Spleen (tissue), 7 donors: ENCODE measurements around the gene RETSAT.
"Not testable (repeated sequence)": the region's sequence is repeated elsewhere in the genome, so short reads cannot be mapped to it uniquely, and the experiment has no call there.

Experiments used
- CTCF ChIP-seq, 11 experiments: fragments of 200-600 bp in 7 of 11; fragments of 450-650 bp in 4 of 11; sonication (generic) in 4 of 11; IDR thresholded peaks in 8 of 11; conservative IDR thresholded peaks in 3 of 11; 1 replicate in 7 of 11; 2 replicates in 4 of 11; pipeline versions ENCODE4 v1.4.0 to v1.8.0; 2016 to 2021; ENCODE audit warnings: antibody characterized with exemption in 11 of 11, inconsistent platforms in 4 of 11, mild to moderate bottlenecking in 1 of 11
- POLR2A ChIP-seq, 3 donors: fragments of 450-650 bp; IDR thresholded peaks; one replicate each; pipeline ENCODE4 v1.5.1; 2017; ENCODE audit warnings: antibody characterized with exemption in 3 of 3, mild to moderate bottlenecking in 1 of 3
- POLR2AphosphoS5 ChIP-seq, 3 donors: sonication (generic); formaldehyde crosslinking; IDR thresholded peaks; one replicate each; pipeline ENCODE4 v1.5.1; 2017; ENCODE audit warnings: antibody characterized with exemption in 3 of 3
- donor health status: DM: no; HTN: no; CAD: no; lungs with moderate emphysema.
- donor health status: DM: no; HTN: no; CAD: no.
- donor health status: DM: no; HTN: no; CAD: no.

- not testable (repeated sequence) for TF ChIP-seq POLR2A (IDR thresholded peaks at IDR 0.05); CTCF (IDR thresholded peaks at IDR 0.05 in 8 of 11, conservative IDR thresholded peaks at IDR 0.05 in 3 of 11); POLR2AphosphoS5 (IDR thresholded peaks at IDR 0.05)
These were observed 28.8 kb upstream of the RETSAT start for GRCh38 chr2:85383151-85383550.
